ENCODE measurements around the gene COA4. TPM values are rescaled to one million over a fixed set of nuclear protein-coding genes. Genes with fewer than 3 reads are reported as not detected.

COA4 gene
- polyA plus RNA-seq (2013, experiment 1 of 2), result 100 TPM
- 102 TPM for polyA plus RNA-seq (2013, experiment 2 of 2)

GRCh38 chr11:73876424-73877310, at the start of gene COA4, which contains the start of gene PAAF1:
Gene COA4 (minus strand): TSS chr11:73876846. CDS start chr11:73873378, 3,468 bp downstream.
Gene PAAF1 (plus strand): TSS chr11:73876999. CDS start chr11:73877022, 23 bp downstream.
- H3K4ac ChIP-seq (ENCODE audit: low read depth in 1 of 2, low read length in 2 of 2), result peak within 1 kb of the TSS; percentile 88 to 93
- no peaks in the 10 kb centered on the region for H3K27me3 ChIP-seq (ENCODE audit: control insufficient read depth in 1 of 2, insufficient read depth in 1 of 2, low read length in 2 of 2)
- peak within 1 kb of the TSS; percentile 99 for H4K8ac ChIP-seq (ENCODE audit: low read length)
- peak within 1 kb of the TSS; percentile 67 for H2BK120ac ChIP-seq (ENCODE audit: low read depth, low read length)
- peak within 1 kb of the TSS; percentile 90 for H3K27ac ChIP-seq (ENCODE audit: low read length, poor library complexity, severe bottlenecking)
- H3K4me1 ChIP-seq (ENCODE audit: control insufficient read depth, insufficient read depth, low read depth, low read length), result peaks cover 4% of the 10 kb centered on the region
- peak within 1 kb of the TSS; percentile 57 for H2BK15ac ChIP-seq (ENCODE audit: low read depth, poor library complexity, severe bottlenecking)
- peak within 1 kb of the TSS; percentile 84 for H3K4me2 ChIP-seq (ENCODE audit: low read length, poor library complexity, severe bottlenecking)
- peaks cover 22 to 43% of the 10 kb centered on the region in 2 experiments for H3K36me3 ChIP-seq (ENCODE audit: control insufficient read depth in 1 of 2, insufficient read depth in 2 of 2, low read depth in 1 of 2, low read length in 2 of 2)
- H2BK12ac ChIP-seq (ENCODE audit: low read length in 2 of 2), result peak within 1 kb of the TSS; percentile 61 to 69
- H3K79me1 ChIP-seq (replicated peaks; ENCODE audit: low read length, poor library complexity, severe bottlenecking), result peaks cover 30% of the 10 kb centered on the region
- H2BK5ac ChIP-seq (ENCODE audit: low read depth, low read length, poor library complexity, severe bottlenecking), result peak within 1 kb of the TSS; percentile 22
- H3K18ac ChIP-seq (ENCODE audit: low read depth in 1 of 2, low read length in 2 of 2), result peak within 1 kb of the TSS; percentile 98 to 99
- no peaks in the 10 kb centered on the region for H3K9me3 ChIP-seq (ENCODE audit: control insufficient read depth, low read length)
- H3K9ac ChIP-seq (ENCODE audit: low read length), result peak within 1 kb of the TSS; percentile 100
- H2AFZ ChIP-seq (ENCODE audit: low read depth, low read length), result peak within 1 kb of the TSS; percentile 90
- H4K91ac ChIP-seq (ENCODE audit: low read length), result peak within 1 kb of the TSS; percentile 96
- H2AK5ac ChIP-seq (ENCODE audit: low read length, severe bottlenecking), result peak within 1 kb of the TSS; percentile 63
- H3K4me3 ChIP-seq (ENCODE audit: insufficient read depth in 1 of 2, low read depth in 1 of 2, low read length in 2 of 2), result peak within 1 kb of the TSS; percentile 85 to 90
- WGBS, result under 1% methylated on average over 57 of the region's 57 CpGs
- H3K23ac ChIP-seq (ENCODE audit: low read length in 2 of 2), result peak within 1 kb of the TSS in 1 of 2 experiments; percentile 77
- peak; percentile 98 for DNase-seq
- H3K14ac ChIP-seq (ENCODE audit: low read length in 2 of 2), result peak within 1 kb of the TSS in 1 of 2 experiments; percentile 86

GRCh38 chr11:73921180-73921579, 44.5 kb upstream of the COA4 start:
- H3K18ac ChIP-seq (ENCODE audit: low read depth in 1 of 2, low read length in 2 of 2), result no peak overlapping the region
- no peak overlapping the region for H2BK120ac ChIP-seq (ENCODE audit: low read depth, low read length)
- no peak overlapping the region for H2AK5ac ChIP-seq (ENCODE audit: low read length, severe bottlenecking)
- WGBS, result 98% methylated on average over 4 of the region's 4 CpGs
- H3K27me3 ChIP-seq (ENCODE audit: control insufficient read depth in 1 of 2, insufficient read depth in 1 of 2, low read length in 2 of 2), result no peaks in the 10 kb centered on the region
- H3K79me1 ChIP-seq (replicated peaks; ENCODE audit: low read length, poor library complexity, severe bottlenecking), result no peaks in the 10 kb centered on the region
- H2BK5ac ChIP-seq (ENCODE audit: low read depth, low read length, poor library complexity, severe bottlenecking), result no peak overlapping the region
- H3K4me3 ChIP-seq (ENCODE audit: insufficient read depth in 1 of 2, low read depth in 1 of 2, low read length in 2 of 2), result no peak overlapping the region
- no peak overlapping the region for H2BK12ac ChIP-seq (ENCODE audit: low read length in 2 of 2)
- no peak overlapping the region for H3K9ac ChIP-seq (ENCODE audit: low read length)
- H2BK15ac ChIP-seq (ENCODE audit: low read depth, poor library complexity, severe bottlenecking), result no peak overlapping the region
- no peak overlapping the region for H4K8ac ChIP-seq (ENCODE audit: low read length)
- no peak overlapping the region for H3K27ac ChIP-seq (ENCODE audit: low read length, poor library complexity, severe bottlenecking)
- H3K14ac ChIP-seq (ENCODE audit: low read length in 2 of 2), result no peak overlapping the region
- no peak overlapping the region for H3K4me2 ChIP-seq (ENCODE audit: low read length, poor library complexity, severe bottlenecking)
- H3K23ac ChIP-seq (ENCODE audit: low read length in 2 of 2), result no peak overlapping the region
- no peak overlapping the region for H4K91ac ChIP-seq (ENCODE audit: low read length)
- H3K4ac ChIP-seq (ENCODE audit: low read depth in 1 of 2, low read length in 2 of 2), result no peak overlapping the region
- no peaks in the 10 kb centered on the region for H3K4me1 ChIP-seq (ENCODE audit: control insufficient read depth, insufficient read depth, low read depth, low read length)
- peaks cover 25 to 62% of the 10 kb centered on the region in 2 experiments for H3K36me3 ChIP-seq (ENCODE audit: control insufficient read depth in 1 of 2, insufficient read depth in 2 of 2, low read depth in 1 of 2, low read length in 2 of 2)
- H3K9me3 ChIP-seq (ENCODE audit: control insufficient read depth, low read length), result no peaks in the 10 kb centered on the region
- no peak overlapping the region for H2AFZ ChIP-seq (ENCODE audit: low read depth, low read length)
- DNase-seq, result no peak

DNA sequence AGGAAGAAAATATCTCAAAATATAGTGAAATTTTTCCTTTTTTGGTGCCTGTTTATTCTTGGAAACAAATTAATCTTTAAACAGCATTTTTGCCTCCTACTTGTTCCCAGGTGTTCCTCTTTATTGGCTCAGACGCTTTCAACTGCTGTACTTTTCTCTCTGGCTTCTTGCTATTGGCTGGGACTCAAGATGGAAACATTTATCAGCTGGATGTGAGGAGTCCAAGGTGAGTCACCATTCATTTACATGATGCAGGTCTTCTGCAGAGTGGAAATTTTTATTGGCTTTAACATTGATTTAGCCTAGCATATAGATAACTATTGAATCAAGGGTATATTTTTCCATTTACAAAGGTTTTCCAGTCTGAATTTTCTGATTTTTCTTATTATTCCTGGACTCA, 39.8 kb upstream of the COA4 start:
- Histone ChIP-seq H2BK120ac (ENCODE audit: low read depth, low read length) (no peak overlapping the region), H4K8ac (ENCODE audit: low read length) (no peak overlapping the region), H3K36me3 (ENCODE audit: control insufficient read depth in 1 of 2, insufficient read depth in 2 of 2, low read depth in 1 of 2, low read length in 2 of 2) (peaks cover 22 to 73% of the 10 kb centered on the region in 2 experiments), H2AFZ (ENCODE audit: low read depth, low read length) (no peak overlapping the region), H3K27me3 (ENCODE audit: control insufficient read depth in 1 of 2, insufficient read depth in 1 of 2, low read length in 2 of 2) (no peaks in the 10 kb centered on the region), H3K4ac (ENCODE audit: low read depth in 1 of 2, low read length in 2 of 2) (no peak overlapping the region), H2BK5ac (ENCODE audit: low read depth, low read length, poor library complexity, severe bottlenecking) (no peak overlapping the region), H3K9ac (ENCODE audit: low read length) (no peak overlapping the region), H3K23ac (ENCODE audit: low read length in 2 of 2) (no peak overlapping the region), H3K18ac (ENCODE audit: low read depth in 1 of 2, low read length in 2 of 2) (no peak overlapping the region), H3K4me3 (ENCODE audit: insufficient read depth in 1 of 2, low read depth in 1 of 2, low read length in 2 of 2) (no peak overlapping the region), H3K9me3 (ENCODE audit: control insufficient read depth, low read length) (no peaks in the 10 kb centered on the region), H3K4me1 (ENCODE audit: control insufficient read depth, insufficient read depth, low read depth, low read length) (no peaks in the 10 kb centered on the region), H3K79me1 (replicated peaks; ENCODE audit: low read length, poor library complexity, severe bottlenecking) (no peaks in the 10 kb centered on the region), H2BK12ac (ENCODE audit: low read length in 2 of 2) (no peak overlapping the region), H4K91ac (ENCODE audit: low read length) (no peak overlapping the region), H2BK15ac (ENCODE audit: low read depth, poor library complexity, severe bottlenecking) (no peak overlapping the region), H3K4me2 (ENCODE audit: low read length, poor library complexity, severe bottlenecking) (no peak overlapping the region), H3K14ac (ENCODE audit: low read length in 2 of 2) (no peak overlapping the region), H2AK5ac (ENCODE audit: low read length, severe bottlenecking) (no peak overlapping the region), H3K27ac (ENCODE audit: low read length, poor library complexity, severe bottlenecking) (no peak overlapping the region)
- no peak for DNase-seq
- 95% methylated on average over 1 of the region's 1 CpG for WGBS

DNA sequence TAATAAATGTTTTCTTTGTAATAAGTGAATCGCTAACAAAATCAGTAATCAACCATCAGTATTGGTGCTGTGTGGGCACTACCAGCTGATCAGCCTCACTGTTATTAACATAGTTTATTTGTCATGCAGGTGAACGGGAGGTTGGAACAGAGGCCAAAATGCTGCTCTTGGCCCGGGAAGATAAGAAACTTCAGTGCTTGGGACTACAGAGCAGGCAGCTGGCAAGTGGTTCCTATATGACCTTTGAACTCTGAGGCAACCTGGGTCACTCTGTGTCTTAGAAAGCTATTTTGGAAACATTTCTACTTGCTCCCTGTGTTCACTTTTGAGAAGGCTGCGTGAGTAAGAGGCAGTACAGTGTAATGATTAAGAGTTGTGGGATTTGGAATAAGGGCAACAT, 37.6 kb upstream of the COA4 start:
- Histone ChIP-seq H3K27ac (ENCODE audit: low read length, poor library complexity, severe bottlenecking) (no peak overlapping the region), H3K4me1 (ENCODE audit: control insufficient read depth, insufficient read depth, low read depth, low read length) (no peaks in the 10 kb centered on the region), H3K9me3 (ENCODE audit: control insufficient read depth, low read length) (no peaks in the 10 kb centered on the region), H3K23ac (ENCODE audit: low read length in 2 of 2) (no peak overlapping the region), H3K4me2 (ENCODE audit: low read length, poor library complexity, severe bottlenecking) (no peak overlapping the region), H3K18ac (ENCODE audit: low read depth in 1 of 2, low read length in 2 of 2) (no peak overlapping the region), H2AFZ (ENCODE audit: low read depth, low read length) (no peak overlapping the region), H3K4ac (ENCODE audit: low read depth in 1 of 2, low read length in 2 of 2) (no peak overlapping the region), H3K79me1 (replicated peaks; ENCODE audit: low read length, poor library complexity, severe bottlenecking) (no peaks in the 10 kb centered on the region), H3K9ac (ENCODE audit: low read length) (no peak overlapping the region), H3K27me3 (ENCODE audit: control insufficient read depth in 1 of 2, insufficient read depth in 1 of 2, low read length in 2 of 2) (no peaks in the 10 kb centered on the region), H2BK15ac (ENCODE audit: low read depth, poor library complexity, severe bottlenecking) (no peak overlapping the region), H3K4me3 (ENCODE audit: insufficient read depth in 1 of 2, low read depth in 1 of 2, low read length in 2 of 2) (no peak overlapping the region), H4K8ac (ENCODE audit: low read length) (no peak overlapping the region), H4K91ac (ENCODE audit: low read length) (no peak overlapping the region), H2BK12ac (ENCODE audit: low read length in 2 of 2) (no peak overlapping the region), H3K14ac (ENCODE audit: low read length in 2 of 2) (no peak overlapping the region), H2BK5ac (ENCODE audit: low read depth, low read length, poor library complexity, severe bottlenecking) (no peak overlapping the region), H2AK5ac (ENCODE audit: low read length, severe bottlenecking) (no peak overlapping the region), H2BK120ac (ENCODE audit: low read depth, low read length) (no peak overlapping the region), H3K36me3 (ENCODE audit: control insufficient read depth in 1 of 2, insufficient read depth in 2 of 2, low read depth in 1 of 2, low read length in 2 of 2) (peaks cover 22 to 78% of the 10 kb centered on the region in 2 experiments)
- DNase-seq, result no peak
- WGBS, result 94% methylated on average over 4 of the region's 4 CpGs
